ENCODE measurements around the gene IMPA2. TPM values are rescaled to one million over a fixed set of nuclear protein-coding genes. Genes with fewer than 3 reads are reported as not detected.

Gene IMPA2
- total and polyA plus RNA-seq, 2 of the 8 experiments (the other 6 are each of a cell fraction or from before 2014, with no cell fraction given): 102 to 140 TPM

DNA sequence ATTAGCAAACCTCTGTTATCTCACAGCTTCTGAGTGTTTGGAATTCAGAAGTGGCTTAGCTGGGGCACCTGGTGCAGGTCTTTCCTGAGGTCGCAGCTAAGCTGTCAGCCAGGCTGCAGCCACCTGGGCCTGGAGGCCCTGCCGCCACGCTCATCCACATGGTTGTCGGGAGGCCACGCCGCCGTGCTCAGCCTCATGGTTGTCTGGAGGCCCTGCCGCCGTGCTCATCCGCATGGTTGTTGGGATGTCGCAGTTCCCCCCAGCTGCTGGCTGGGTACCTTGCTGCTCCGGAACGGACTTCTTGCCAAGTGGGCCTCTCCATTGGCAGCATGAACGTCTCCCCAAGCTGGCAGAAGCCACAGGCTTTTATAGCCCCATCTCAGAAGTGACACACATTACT is 48.9 kb upstream of the IMPA2 start (continued):
- TF ChIP-seq TBP (IDR thresholded peaks at IDR 0.05; ENCODE audit: low read depth, low read length): no peak

Measured in H1 (cell line).